Neural cell (in vitro differentiated cells): ENCODE measurements around the gene IL10. TPM values are rescaled to one million over a fixed set of nuclear protein-coding genes. Genes with fewer than 3 reads are reported as not detected.

Experiments
- H2AFZ ChIP-seq: fragments of 200-600, 300-800 bp; sonication (generic), shearing (Covaris generic); 2 replicates; pipeline ENCODE4 v1.6.0; 2014; ENCODE audit warnings: low read depth, mild to moderate bottlenecking, antibody characterized with exemption, low read length, moderate library complexity
- H3F3A ChIP-seq: fragments of 200-600 bp; shearing (Covaris generic); 2 replicates; pipeline ENCODE4 v1.6.1; 2016; ENCODE audit warnings: mild to moderate bottlenecking, moderate library complexity, mixed read lengths, antibody characterized with exemption, low read length; ENCODE audit not compliant: insufficient read depth, poor library complexity, severe bottlenecking
- H3K27ac ChIP-seq: fragments of 200-600, 300-800 bp; sonication (generic), shearing (Covaris generic); 2 replicates; pipeline ENCODE4 v1.5.1; 2014; ENCODE audit warnings: mild to moderate bottlenecking, low read length, moderate library complexity
- H3K27me3 ChIP-seq: fragments of 300-800, 200-600 bp; sonication (generic), shearing (Covaris generic); 2 replicates; pipeline ENCODE4 v1.6.0; 2014; ENCODE audit warnings: mild to moderate bottlenecking, low read depth, low read length, moderate library complexity; ENCODE audit not compliant: insufficient read depth
- H3K36me3 ChIP-seq: fragments of 300-800, 200-600 bp; sonication (generic), shearing (Covaris generic); 2 replicates; pipeline ENCODE4 v1.5.1; 2014; ENCODE audit warnings: mild to moderate bottlenecking, antibody characterized with exemption, low read length, moderate library complexity; ENCODE audit not compliant: insufficient read depth
- H3K4me2 ChIP-seq: fragments of 300-800, 200-600 bp; sonication (generic), shearing (Covaris generic); 2 replicates; pipeline ENCODE4 v1.6.0; 2014; ENCODE audit warnings: mild to moderate bottlenecking, low read length
- H3K4me3 ChIP-seq: fragments of 300-800, 200-600 bp; sonication (generic), shearing (Covaris generic); 2 replicates; pipeline ENCODE4 v1.5.1; 2014; ENCODE audit warnings: mild to moderate bottlenecking, low read length, moderate library complexity
- H3K79me2 ChIP-seq: fragments of 200-600 bp; shearing (Covaris generic); replicated peaks from 2 replicates; pipeline ENCODE4 v1.6.0; 2014; ENCODE audit warnings: mild to moderate bottlenecking, low read length, moderate library complexity; ENCODE audit not compliant: insufficient read depth
- H3K9ac ChIP-seq: fragments of 300-800, 200-600 bp; sonication (generic), shearing (Covaris generic); 2 replicates; pipeline ENCODE4 v1.6.1; 2016; ENCODE audit warnings: mild to moderate bottlenecking, low read length, mixed read lengths
- H3K9me2 ChIP-seq: fragments of 200-600 bp; shearing (Covaris generic); 2 replicates; pipeline ENCODE4 v1.6.1; 2016; ENCODE audit warnings: mild to moderate bottlenecking, low read length, mixed read lengths; ENCODE audit not compliant: insufficient read depth
- H3K9me3 ChIP-seq: fragments of 200-600, 300-800 bp; sonication (generic), shearing (Covaris generic); 2 replicates; pipeline ENCODE4 v1.6.1; 2016; ENCODE audit warnings: mild to moderate bottlenecking, mixed run types, low read length, moderate library complexity, mixed read lengths
- H4K20me1 ChIP-seq: fragments of 200-600 bp; shearing (Covaris generic); 2 replicates; pipeline ENCODE4 v1.6.1; 2016; ENCODE audit warnings: mild to moderate bottlenecking, mixed run types; ENCODE audit not compliant: insufficient read depth
- EP300 ChIP-seq: fragments of 450-650 bp; conservative IDR thresholded peaks from 2 replicates; pipeline ENCODE4 v1.6.1; 2014; ENCODE audit warnings: antibody characterized with exemption, mild to moderate bottlenecking, moderate library complexity; ENCODE audit not compliant: poor library complexity, severe bottlenecking
- EZH2 ChIP-seq: fragments of 200-600, 300-800 bp; shearing (Covaris generic), sonication (generic); IDR thresholded peaks from 2 replicates; pipeline ENCODE4 v1.6.1; 2014; ENCODE audit warnings: antibody characterized with exemption, low read length, borderline replicate concordance, mild to moderate bottlenecking; ENCODE audit not compliant: insufficient read depth, poor library complexity, severe bottlenecking
- MXI1 ChIP-seq: fragments of 450-650 bp; conservative IDR thresholded peaks from 2 replicates; pipeline ENCODE4 v1.6.1; 2014; ENCODE audit warnings: antibody characterized with exemption, mild to moderate bottlenecking; ENCODE audit not compliant: poor library complexity, severe bottlenecking
- POLR2AphosphoS5 ChIP-seq: IDR thresholded peaks from 2 replicates; pipeline ENCODE4 v1.6.1; 2012
- RAD21 ChIP-seq: fragments of 450-650 bp; conservative IDR thresholded peaks from 2 replicates; pipeline ENCODE4 v1.6.1; 2014; ENCODE audit warnings: antibody characterized with exemption, mild to moderate bottlenecking, moderate library complexity
- SMC3 ChIP-seq: fragments of 450-650 bp; conservative IDR thresholded peaks from 2 replicates; pipeline ENCODE4 v1.6.1; 2014; ENCODE audit warnings: antibody characterized with exemption, mild to moderate bottlenecking, moderate library complexity; ENCODE audit not compliant: poor library complexity
- TAF1 ChIP-seq: IDR thresholded peaks from 2 replicates; pipeline ENCODE4 v1.6.1; 2012; ENCODE audit warnings: low read depth
- polyA plus RNA-seq: library from polyadenylated mRNA; depleted of rRNA; stranded (reverse); fragments of >200 nt; gene quantifications from 2 replicates; pipeline ENCODE4 v1.2.3, GENCODE V29; 2014
- TF ChIP-seq, protein P1 (sequence below): fragments of 450-650 bp; IDR thresholded peaks from 2 replicates; pipeline ENCODE4 v1.5.1; 2014; ENCODE audit warnings: antibody characterized with exemption, mild to moderate bottlenecking, moderate library complexity; ENCODE audit not compliant: poor library complexity, severe bottlenecking
- TF ChIP-seq, protein P2 (sequence below): IDR thresholded peaks from 2 replicates; pipeline ENCODE4 v1.6.1; 2012; ENCODE audit warnings: borderline replicate concordance

The IL10 gene
- polyA plus RNA-seq, 1 donor from 2014 or later = not detected

DNA sequence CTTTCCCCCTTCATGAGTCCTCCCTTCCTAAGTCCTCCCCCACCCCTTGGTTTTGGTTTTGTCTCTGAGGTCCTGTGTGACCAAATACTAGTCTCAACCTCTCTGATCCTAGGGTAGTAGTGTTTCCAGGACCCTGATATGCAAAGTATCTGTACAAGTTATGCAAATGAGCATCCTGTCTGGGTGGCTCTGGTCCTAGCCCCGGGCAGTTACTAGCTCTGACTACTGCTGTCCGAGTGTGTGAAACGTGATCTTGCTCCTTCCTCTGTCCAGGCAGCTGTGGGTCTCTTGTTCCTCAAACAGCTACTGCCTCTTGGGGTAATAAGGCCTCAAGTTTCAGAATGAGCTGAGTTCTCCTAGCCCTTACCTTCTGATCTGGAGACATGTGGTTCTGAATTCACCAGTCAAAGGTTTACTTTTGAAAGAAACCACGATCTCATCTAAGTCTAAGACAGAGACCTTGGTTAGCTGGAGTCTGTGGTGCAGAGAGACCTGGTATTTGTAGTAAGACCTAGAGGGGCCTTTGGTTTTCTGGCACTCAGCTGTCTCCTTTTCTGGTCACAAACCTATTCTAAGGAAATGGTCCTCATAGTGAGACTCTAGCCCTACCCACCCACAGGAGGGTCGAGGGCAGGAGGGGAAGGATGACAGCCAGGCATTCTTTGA is 32.8 kb downstream of the IL10 start:
- Histone ChIP-seq H3K27ac (no peak overlapping the region), H3K27me3 (no peaks in the 10 kb centered on the region), H3K36me3 (no peaks in the 10 kb centered on the region), H3K4me3 (no peak overlapping the region), H3F3A (no peaks in the 10 kb centered on the region), H2AFZ (no peak overlapping the region), H3K9me3 (no peaks in the 10 kb centered on the region), H3K9ac (no peak overlapping the region), H3K4me2 (no peak overlapping the region), H3K9me2 (no peaks in the 10 kb centered on the region), H3K79me2 (no peaks in the 10 kb centered on the region), H4K20me1 (no peaks in the 10 kb centered on the region)
- no peak for TF ChIP-seq TAF1
- TF ChIP-seq POLR2AphosphoS5 = no peak
- no peak for TF ChIP-seq EP300
- TF ChIP-seq MXI1 = no peak
- TF ChIP-seq EZH2 = no peak
- TF ChIP-seq, protein P1, sequence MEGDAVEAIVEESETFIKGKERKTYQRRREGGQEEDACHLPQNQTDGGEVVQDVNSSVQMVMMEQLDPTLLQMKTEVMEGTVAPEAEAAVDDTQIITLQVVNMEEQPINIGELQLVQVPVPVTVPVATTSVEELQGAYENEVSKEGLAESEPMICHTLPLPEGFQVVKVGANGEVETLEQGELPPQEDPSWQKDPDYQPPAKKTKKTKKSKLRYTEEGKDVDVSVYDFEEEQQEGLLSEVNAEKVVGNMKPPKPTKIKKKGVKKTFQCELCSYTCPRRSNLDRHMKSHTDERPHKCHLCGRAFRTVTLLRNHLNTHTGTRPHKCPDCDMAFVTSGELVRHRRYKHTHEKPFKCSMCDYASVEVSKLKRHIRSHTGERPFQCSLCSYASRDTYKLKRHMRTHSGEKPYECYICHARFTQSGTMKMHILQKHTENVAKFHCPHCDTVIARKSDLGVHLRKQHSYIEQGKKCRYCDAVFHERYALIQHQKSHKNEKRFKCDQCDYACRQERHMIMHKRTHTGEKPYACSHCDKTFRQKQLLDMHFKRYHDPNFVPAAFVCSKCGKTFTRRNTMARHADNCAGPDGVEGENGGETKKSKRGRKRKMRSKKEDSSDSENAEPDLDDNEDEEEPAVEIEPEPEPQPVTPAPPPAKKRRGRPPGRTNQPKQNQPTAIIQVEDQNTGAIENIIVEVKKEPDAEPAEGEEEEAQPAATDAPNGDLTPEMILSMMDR = no peak
- TF ChIP-seq SMC3 = no peak

DNA sequence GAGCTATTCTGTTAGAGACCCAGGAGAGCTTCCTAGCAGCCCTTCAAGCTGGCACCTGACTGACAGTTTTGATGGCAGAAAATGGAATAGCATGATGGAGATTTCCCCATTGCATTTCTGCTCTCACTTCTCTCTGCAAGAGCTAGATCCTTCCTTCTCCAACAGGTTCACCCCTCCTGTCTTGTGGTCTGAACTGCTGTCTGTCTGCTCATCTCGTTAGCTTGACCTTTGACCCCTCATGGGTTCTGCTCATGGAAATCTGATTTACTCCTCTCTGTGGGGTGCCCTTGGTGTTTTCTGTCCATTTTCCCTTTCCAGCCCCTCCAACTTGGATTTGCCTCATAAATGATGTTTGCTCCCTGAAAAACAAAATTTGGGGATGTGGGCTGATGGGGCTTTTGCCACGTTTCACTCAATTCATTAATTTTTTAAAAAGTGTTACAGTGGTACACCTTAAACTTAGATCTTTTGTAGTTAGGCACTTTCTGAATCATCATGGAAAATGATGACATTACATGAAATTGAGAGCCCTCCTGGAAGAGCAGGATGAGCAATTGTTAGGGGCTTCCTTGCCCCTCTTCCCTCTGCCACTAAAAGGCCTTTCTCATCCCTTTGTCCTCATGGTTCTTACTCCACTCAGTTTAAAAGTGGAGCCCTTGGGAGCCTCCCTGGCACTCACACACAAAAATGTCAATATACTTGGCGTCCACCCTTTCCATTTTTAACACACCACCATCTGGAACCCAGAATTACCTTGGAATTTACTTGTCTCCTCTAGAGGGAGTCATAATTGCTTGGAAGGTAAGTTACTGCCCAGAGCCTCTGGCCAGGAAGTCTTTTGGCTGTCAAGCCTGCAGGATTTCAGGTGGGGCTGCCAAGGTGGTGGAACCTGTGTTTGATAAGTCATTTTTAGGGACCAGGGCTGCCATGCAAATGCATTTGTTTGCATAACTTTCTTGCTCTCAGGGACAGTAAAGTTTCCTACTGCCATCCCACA is 33.6 kb downstream of the IL10 start:
- no peak overlapping the region for H3K9ac ChIP-seq
- no peak overlapping the region for H3K4me3 ChIP-seq
- H3K79me2 ChIP-seq = no peaks in the 10 kb centered on the region
- H3K9me3 ChIP-seq = no peaks in the 10 kb centered on the region
- H3F3A ChIP-seq = no peaks in the 10 kb centered on the region
- no peak overlapping the region for H2AFZ ChIP-seq
- no peaks in the 10 kb centered on the region for H3K36me3 ChIP-seq
- no peaks in the 10 kb centered on the region for H4K20me1 ChIP-seq
- no peak overlapping the region for H3K27ac ChIP-seq
- no peaks in the 10 kb centered on the region for H3K27me3 ChIP-seq
- TF ChIP-seq RAD21 = no peak
- no peaks in the 10 kb centered on the region for H3K9me2 ChIP-seq
- no peak overlapping the region for H3K4me2 ChIP-seq

DNA sequence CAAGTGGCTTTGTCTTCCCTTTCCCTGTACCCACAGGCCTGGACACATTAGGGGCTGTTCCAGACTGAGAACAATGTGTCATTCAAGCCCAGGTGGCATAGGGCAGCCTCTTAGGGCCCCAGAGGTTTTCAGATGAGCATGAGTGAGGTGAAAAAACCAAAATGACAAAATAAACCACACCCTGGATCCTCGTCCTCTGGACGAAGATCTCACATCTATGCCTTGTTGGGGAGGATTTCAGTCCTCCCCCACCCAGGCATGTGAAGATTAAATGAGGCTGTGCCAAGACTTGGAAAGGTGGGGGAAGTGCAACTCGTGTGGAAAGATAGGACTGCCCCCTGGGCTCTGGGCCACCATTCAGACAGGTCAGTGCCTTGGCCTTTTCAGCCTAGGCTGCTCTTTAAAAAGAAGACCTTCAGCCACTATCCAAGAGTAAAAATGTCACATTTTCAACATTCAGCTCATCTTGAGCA is 34.5 kb downstream of the IL10 start:
- no peak overlapping the region for H3K4me2 ChIP-seq
- H3K9me3 ChIP-seq = no peaks in the 10 kb centered on the region
- no peaks in the 10 kb centered on the region for H3K36me3 ChIP-seq
- H3K27ac ChIP-seq = no peak overlapping the region
- no peaks in the 10 kb centered on the region for H3K9me2 ChIP-seq
- TF ChIP-seq EZH2 (no peak), MXI1 (no peak), SMC3 (no peak), POLR2AphosphoS5 (no peak), RAD21 (no peak), TAF1 (no peak), EP300 (no peak)
- TF ChIP-seq, protein P2, sequence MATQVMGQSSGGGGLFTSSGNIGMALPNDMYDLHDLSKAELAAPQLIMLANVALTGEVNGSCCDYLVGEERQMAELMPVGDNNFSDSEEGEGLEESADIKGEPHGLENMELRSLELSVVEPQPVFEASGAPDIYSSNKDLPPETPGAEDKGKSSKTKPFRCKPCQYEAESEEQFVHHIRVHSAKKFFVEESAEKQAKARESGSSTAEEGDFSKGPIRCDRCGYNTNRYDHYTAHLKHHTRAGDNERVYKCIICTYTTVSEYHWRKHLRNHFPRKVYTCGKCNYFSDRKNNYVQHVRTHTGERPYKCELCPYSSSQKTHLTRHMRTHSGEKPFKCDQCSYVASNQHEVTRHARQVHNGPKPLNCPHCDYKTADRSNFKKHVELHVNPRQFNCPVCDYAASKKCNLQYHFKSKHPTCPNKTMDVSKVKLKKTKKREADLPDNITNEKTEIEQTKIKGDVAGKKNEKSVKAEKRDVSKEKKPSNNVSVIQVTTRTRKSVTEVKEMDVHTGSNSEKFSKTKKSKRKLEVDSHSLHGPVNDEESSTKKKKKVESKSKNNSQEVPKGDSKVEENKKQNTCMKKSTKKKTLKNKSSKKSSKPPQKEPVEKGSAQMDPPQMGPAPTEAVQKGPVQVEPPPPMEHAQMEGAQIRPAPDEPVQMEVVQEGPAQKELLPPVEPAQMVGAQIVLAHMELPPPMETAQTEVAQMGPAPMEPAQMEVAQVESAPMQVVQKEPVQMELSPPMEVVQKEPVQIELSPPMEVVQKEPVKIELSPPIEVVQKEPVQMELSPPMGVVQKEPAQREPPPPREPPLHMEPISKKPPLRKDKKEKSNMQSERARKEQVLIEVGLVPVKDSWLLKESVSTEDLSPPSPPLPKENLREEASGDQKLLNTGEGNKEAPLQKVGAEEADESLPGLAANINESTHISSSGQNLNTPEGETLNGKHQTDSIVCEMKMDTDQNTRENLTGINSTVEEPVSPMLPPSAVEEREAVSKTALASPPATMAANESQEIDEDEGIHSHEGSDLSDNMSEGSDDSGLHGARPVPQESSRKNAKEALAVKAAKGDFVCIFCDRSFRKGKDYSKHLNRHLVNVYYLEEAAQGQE = no peak
- TF ChIP-seq, protein P1 = no peak
- no peaks in the 10 kb centered on the region for H4K20me1 ChIP-seq
- H3K9ac ChIP-seq = no peak overlapping the region
- no peaks in the 10 kb centered on the region for H3K27me3 ChIP-seq
- H3K4me3 ChIP-seq = no peak overlapping the region
- no peak overlapping the region for H2AFZ ChIP-seq
- no peaks in the 10 kb centered on the region for H3F3A ChIP-seq
- no peaks in the 10 kb centered on the region for H3K79me2 ChIP-seq
